ENCODE data around the gene MRM2.

DNA sequence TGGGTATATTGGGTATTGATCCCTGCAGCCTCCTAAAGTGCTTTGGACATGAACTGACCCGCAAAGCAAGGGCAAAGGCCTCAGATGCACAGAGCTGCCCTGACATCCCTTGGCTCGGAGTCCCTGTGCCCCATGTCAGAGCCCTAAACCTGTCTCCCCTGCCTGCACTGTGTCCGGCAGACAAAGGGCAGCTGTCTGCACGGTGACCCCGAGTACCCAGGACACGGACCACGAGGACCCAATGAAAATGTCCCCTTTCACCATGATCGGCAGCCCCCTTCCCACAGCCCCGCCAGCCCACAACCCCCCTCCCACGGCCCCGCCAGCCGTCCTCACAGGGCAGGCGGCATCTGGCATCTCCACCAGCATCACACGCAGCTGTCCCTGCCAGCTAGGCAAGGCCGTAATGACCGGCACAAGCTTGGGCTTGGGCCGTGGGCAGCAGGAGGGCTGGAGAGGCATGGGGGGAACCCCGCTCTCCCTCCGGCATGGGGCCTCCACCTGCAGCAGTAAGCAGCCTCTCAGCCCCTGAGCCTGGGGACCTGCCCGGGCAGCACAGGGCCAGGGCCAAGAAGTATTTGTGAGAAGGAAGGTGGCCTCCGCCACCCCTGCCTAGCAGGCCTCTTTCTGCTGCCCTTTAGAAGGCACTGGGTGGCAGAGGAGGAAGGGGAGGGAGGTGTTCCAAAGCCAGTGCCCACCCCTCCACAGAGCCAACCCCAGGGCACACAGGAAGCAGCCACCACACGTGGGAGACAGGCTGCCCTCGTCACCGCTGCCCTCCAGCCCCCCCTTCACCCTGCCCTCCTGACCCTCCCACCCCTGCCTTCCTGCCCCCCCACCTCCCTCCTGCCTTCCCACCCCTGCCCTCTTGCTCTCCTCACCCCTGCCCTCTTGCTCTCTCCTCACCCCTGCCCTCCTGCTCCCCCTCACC lies 10.1 kb upstream of the MRM2 start:
- no peak for TF ChIP-seq ZNF274 (IDR thresholded peaks at IDR 0.05; ENCODE audit: low read depth, low read length)
- no peak for TF ChIP-seq SUZ12 (IDR thresholded peaks at IDR 0.05; ENCODE audit: extremely low read depth, insufficient read depth, insufficient read length)
- no peak for TF ChIP-seq YY1 (IDR thresholded peaks at IDR 0.05; ENCODE audit: insufficient read depth, insufficient read length)

All from NT2/D1 (cell line).